ENCODE data around the gene CSRNP2. TPM values are rescaled to one million over a fixed set of nuclear protein-coding genes. Genes with fewer than 3 reads are reported as not detected.

The CSRNP2 gene
- total RNA-seq, 1 donor from 2014 or later, result 36.6 TPM

GRCh38 chr12:51062631-51063397 lies 20.6 kb downstream of the CSRNP2 start:
- no peak for TF ChIP-seq CTCF (IDR thresholded peaks at IDR 0.05; ENCODE audit: insufficient read depth, low read length, poor library complexity, severe bottlenecking)
- no peak overlapping the region for H3K4me3 ChIP-seq (ENCODE audit: low read depth, low read length)
- no peaks in the 10 kb centered on the region for H3K27me3 ChIP-seq (ENCODE audit: control insufficient read depth, insufficient read depth, low read length)
- H3K36me3 ChIP-seq (ENCODE audit: control insufficient read depth, insufficient read depth, low read length), result peaks cover 2% of the 10 kb centered on the region
- no peak for DNase-seq (ENCODE audit: low read depth)

GRCh38 chr12:51059086-51059485 lies 24.3 kb downstream of the CSRNP2 start:
- DNase-seq (ENCODE audit: low read depth), result no peak
- Histone ChIP-seq H3K27me3 (ENCODE audit: control insufficient read depth, insufficient read depth, low read length) (no peaks in the 10 kb centered on the region), H3K4me3 (ENCODE audit: low read depth, low read length) (no peak overlapping the region), H3K36me3 (ENCODE audit: control insufficient read depth, insufficient read depth, low read length) (peaks cover 3% of the 10 kb centered on the region)
- no peak for TF ChIP-seq CTCF (IDR thresholded peaks at IDR 0.05; ENCODE audit: insufficient read depth, low read length, poor library complexity, severe bottlenecking)

- Histone ChIP-seq H3K4me3 (ENCODE audit: low read depth, low read length) (no peak overlapping the region), H3K36me3 (ENCODE audit: control insufficient read depth, insufficient read depth, low read length) (peaks cover 4% of the 10 kb centered on the region), H3K27me3 (ENCODE audit: control insufficient read depth, insufficient read depth, low read length) (no peaks in the 10 kb centered on the region)
- TF ChIP-seq CTCF (IDR thresholded peaks at IDR 0.05; ENCODE audit: insufficient read depth, low read length, poor library complexity, severe bottlenecking), result no peak
- no peak for DNase-seq (ENCODE audit: low read depth)
These were observed 27.2 kb downstream of the CSRNP2 start for GRCh38 chr12:51056242-51056641.

- H3K27me3 ChIP-seq (ENCODE audit: control insufficient read depth, insufficient read depth, low read length), result no peaks in the 10 kb centered on the region
- no peak for TF ChIP-seq CTCF (IDR thresholded peaks at IDR 0.05; ENCODE audit: insufficient read depth, low read length, poor library complexity, severe bottlenecking)
- no peak overlapping the region for H3K4me3 ChIP-seq (ENCODE audit: low read depth, low read length)
- peaks cover 4% of the 10 kb centered on the region for H3K36me3 ChIP-seq (ENCODE audit: control insufficient read depth, insufficient read depth, low read length)
- DNase-seq (ENCODE audit: low read depth), result no peak
These were observed 28.3 kb downstream of the CSRNP2 start for GRCh38 chr12:51055060-51055459.

- no peak for TF ChIP-seq CTCF (IDR thresholded peaks at IDR 0.05; ENCODE audit: insufficient read depth, low read length, poor library complexity, severe bottlenecking)
- H3K36me3 ChIP-seq (ENCODE audit: control insufficient read depth, insufficient read depth, low read length), result peaks cover 3% of the 10 kb centered on the region
- no peaks in the 10 kb centered on the region for H3K27me3 ChIP-seq (ENCODE audit: control insufficient read depth, insufficient read depth, low read length)
- no peak overlapping the region for H3K4me3 ChIP-seq (ENCODE audit: low read depth, low read length)
- no peak for DNase-seq (ENCODE audit: low read depth)
These were observed 31.6 kb downstream of the CSRNP2 start for GRCh38 chr12:51051787-51052186.

GRCh38 chr12:51049525-51049924 lies 33.9 kb downstream of the CSRNP2 start:
- no peak for DNase-seq (ENCODE audit: low read depth)
- Histone ChIP-seq H3K27me3 (ENCODE audit: control insufficient read depth, insufficient read depth, low read length) (no peaks in the 10 kb centered on the region), H3K36me3 (ENCODE audit: control insufficient read depth, insufficient read depth, low read length) (peaks cover 2% of the 10 kb centered on the region), H3K4me3 (ENCODE audit: low read depth, low read length) (no peak overlapping the region)
- TF ChIP-seq CTCF (IDR thresholded peaks at IDR 0.05; ENCODE audit: insufficient read depth, low read length, poor library complexity, severe bottlenecking), result no peak
